ENCODE measurements around the gene FARP2.

DNA sequence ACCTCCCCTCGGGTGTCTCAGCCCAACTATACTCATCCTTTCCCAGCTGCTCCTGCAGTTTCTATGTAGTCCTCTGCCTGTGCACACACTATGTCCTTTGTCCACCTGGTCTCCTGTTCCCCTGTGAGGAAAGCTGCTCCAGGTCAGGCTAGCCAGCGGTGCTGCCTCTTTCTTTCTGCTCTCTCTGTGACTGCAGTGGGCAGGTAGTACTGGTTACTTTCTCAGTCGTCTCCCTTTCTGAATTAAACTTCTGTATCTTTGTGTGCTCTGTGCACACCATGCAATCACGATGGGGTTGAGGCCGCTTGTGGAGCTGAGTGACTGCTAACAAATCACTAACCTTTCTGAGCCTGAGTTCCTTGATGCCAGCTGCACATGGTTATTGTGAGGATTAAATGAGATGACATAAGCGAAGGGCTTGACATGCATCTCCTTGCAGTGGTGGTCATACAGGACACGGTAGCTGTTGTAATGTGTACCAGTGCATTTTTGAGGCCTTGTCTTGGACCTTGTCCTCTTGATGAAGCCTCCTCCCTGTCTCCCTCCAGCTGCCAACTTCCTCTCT is 3.5 kb downstream of the FARP2 start:
- TF ChIP-seq, protein P1, sequence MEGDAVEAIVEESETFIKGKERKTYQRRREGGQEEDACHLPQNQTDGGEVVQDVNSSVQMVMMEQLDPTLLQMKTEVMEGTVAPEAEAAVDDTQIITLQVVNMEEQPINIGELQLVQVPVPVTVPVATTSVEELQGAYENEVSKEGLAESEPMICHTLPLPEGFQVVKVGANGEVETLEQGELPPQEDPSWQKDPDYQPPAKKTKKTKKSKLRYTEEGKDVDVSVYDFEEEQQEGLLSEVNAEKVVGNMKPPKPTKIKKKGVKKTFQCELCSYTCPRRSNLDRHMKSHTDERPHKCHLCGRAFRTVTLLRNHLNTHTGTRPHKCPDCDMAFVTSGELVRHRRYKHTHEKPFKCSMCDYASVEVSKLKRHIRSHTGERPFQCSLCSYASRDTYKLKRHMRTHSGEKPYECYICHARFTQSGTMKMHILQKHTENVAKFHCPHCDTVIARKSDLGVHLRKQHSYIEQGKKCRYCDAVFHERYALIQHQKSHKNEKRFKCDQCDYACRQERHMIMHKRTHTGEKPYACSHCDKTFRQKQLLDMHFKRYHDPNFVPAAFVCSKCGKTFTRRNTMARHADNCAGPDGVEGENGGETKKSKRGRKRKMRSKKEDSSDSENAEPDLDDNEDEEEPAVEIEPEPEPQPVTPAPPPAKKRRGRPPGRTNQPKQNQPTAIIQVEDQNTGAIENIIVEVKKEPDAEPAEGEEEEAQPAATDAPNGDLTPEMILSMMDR (IDR thresholded peaks at IDR 0.05; ENCODE audit: insufficient read depth, low read depth, low read length), result no peak
- no peak for TF ChIP-seq EZH2 (IDR thresholded peaks at IDR 0.05; ENCODE audit: insufficient read depth, low read length)

Measured in astrocyte (in vitro differentiated cells and primary cell).